MM.1S (cell line): ENCODE measurements around the gene ARRDC1.

ENCODE experiments used
- EZH2 ChIP-seq: fragments of 300-600 bp; sonication (generic); optimal IDR thresholded peaks from 2 replicates; pipeline ENCODE3; 2017; ENCODE audit warnings: low read depth, mild to moderate bottlenecking, antibody characterized with exemption, low read length, mixed read lengths
- TF ChIP-seq, protein P1 (sequence below): fragments of 300-600 bp; sonication (generic); IDR thresholded peaks from 2 replicates; pipeline ENCODE4 v1.5.1; 2016; ENCODE audit warnings: antibody characterized with exemption, low read length, mixed read lengths

DNA sequence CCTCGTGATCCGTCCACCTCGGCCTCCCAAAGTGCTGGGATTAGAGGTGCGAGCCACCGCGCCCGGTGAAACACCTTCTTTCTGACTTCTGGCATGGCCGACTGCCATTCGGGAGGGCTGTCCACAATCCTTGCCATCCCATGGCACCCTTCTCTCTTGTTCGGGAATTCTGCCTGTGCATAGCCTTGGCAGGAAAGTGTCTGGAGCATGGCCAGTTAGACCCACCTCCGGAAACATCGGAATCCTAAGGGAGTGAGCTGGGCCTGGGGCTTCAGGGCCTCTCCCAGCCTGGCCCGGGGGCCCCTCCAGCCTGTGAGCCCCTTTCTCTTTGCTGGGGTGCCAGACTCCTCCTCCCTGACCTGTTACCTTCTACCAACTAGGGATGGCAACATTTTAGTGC is 1.6 kb upstream of the ARRDC1 start:
- TF ChIP-seq, protein P1, sequence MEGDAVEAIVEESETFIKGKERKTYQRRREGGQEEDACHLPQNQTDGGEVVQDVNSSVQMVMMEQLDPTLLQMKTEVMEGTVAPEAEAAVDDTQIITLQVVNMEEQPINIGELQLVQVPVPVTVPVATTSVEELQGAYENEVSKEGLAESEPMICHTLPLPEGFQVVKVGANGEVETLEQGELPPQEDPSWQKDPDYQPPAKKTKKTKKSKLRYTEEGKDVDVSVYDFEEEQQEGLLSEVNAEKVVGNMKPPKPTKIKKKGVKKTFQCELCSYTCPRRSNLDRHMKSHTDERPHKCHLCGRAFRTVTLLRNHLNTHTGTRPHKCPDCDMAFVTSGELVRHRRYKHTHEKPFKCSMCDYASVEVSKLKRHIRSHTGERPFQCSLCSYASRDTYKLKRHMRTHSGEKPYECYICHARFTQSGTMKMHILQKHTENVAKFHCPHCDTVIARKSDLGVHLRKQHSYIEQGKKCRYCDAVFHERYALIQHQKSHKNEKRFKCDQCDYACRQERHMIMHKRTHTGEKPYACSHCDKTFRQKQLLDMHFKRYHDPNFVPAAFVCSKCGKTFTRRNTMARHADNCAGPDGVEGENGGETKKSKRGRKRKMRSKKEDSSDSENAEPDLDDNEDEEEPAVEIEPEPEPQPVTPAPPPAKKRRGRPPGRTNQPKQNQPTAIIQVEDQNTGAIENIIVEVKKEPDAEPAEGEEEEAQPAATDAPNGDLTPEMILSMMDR = no peak
- no peak for TF ChIP-seq EZH2
